SU-DHL-6 (cell line): Measurements from ENCODE around the gene PRELP.

Experiments
- H2AFZ ChIP-seq: fragments of 200-600 bp; sonication (generic); 2 replicates; pipeline ENCODE4 v1.6.1; 2014; ENCODE audit warnings: low read depth, mild to moderate bottlenecking, moderate library complexity, mixed read lengths, antibody characterized with exemption, low read length; ENCODE audit not compliant: severe bottlenecking
- H3F3A ChIP-seq: fragments of 200-600 bp; shearing (Covaris generic); 2 replicates; pipeline ENCODE4 v1.6.0; 2016; ENCODE audit warnings: antibody characterized with exemption, mild to moderate bottlenecking; ENCODE audit not compliant: insufficient read depth
- H3K27ac ChIP-seq: fragments of 200-600 bp; sonication (generic); 2 replicates; pipeline ENCODE4 v1.5.1; 2016; ENCODE audit warnings: low read depth, mild to moderate bottlenecking, low read length, moderate library complexity, mixed read lengths
- H3K27me3 ChIP-seq: fragments of 200-600 bp; sonication (generic), shearing (Covaris generic); 2 replicates; pipeline ENCODE4 v1.6.0; 2014; ENCODE audit warnings: mild to moderate bottlenecking, low read length
- H3K36me3 ChIP-seq: fragments of 200-600 bp; sonication (generic); 2 replicates; pipeline ENCODE4 v1.6.1; 2014; ENCODE audit warnings: mild to moderate bottlenecking, low read length, mixed read lengths
- H3K4me2 ChIP-seq: fragments of 300-600, 200-600 bp; shearing (Covaris generic), sonication (generic); 2 replicates; pipeline ENCODE4 v1.6.0; 2014; ENCODE audit warnings: low read length, low read depth, mild to moderate bottlenecking; ENCODE audit not compliant: poor library complexity, severe bottlenecking
- H3K4me3 ChIP-seq: fragments of 200-600 bp; sonication (generic); 2 replicates; pipeline ENCODE4 v1.5.1; 2014; ENCODE audit warnings: antibody characterized with exemption, low read length, mild to moderate bottlenecking, mixed read lengths; ENCODE audit not compliant: insufficient read depth, poor library complexity, severe bottlenecking
- H3K79me2 ChIP-seq: fragments of 200-600 bp; sonication (generic); 2 replicates; pipeline ENCODE4 v1.6.1; 2014; ENCODE audit warnings: mild to moderate bottlenecking, low read length, moderate library complexity; ENCODE audit not compliant: insufficient read depth
- H3K9ac ChIP-seq: fragments of 200-600 bp; sonication (generic); 2 replicates; pipeline ENCODE4 v1.7.0; 2014; ENCODE audit warnings: mild to moderate bottlenecking, low read length
- H3K9me2 ChIP-seq: fragments of 200-600 bp; sonication (generic); replicated peaks from 2 replicates; pipeline ENCODE4 v1.6.1; 2014; ENCODE audit warnings: low read length; ENCODE audit not compliant: insufficient read depth
- H3K9me3 ChIP-seq: fragments of 200-600 bp; sonication (generic); 2 replicates; pipeline ENCODE4 v1.6.1; 2014; ENCODE audit warnings: low read length, mixed read lengths; ENCODE audit not compliant: insufficient read depth
- H4K20me1 ChIP-seq: fragments of 200-600 bp; sonication (generic); 2 replicates; pipeline ENCODE4 v1.6.1; 2014; ENCODE audit warnings: low read depth, mild to moderate bottlenecking, antibody characterized with exemption, low read length, moderate library complexity, mixed read lengths
- EZH2phosphoT487 ChIP-seq: fragments of 200-600 bp; sonication (generic), shearing (Covaris generic); conservative IDR thresholded peaks from 2 replicates; pipeline ENCODE4 v1.6.1; 2018; ENCODE audit warnings: mild to moderate bottlenecking, antibody characterized with exemption, low read length, moderate library complexity, mixed read lengths
- TF ChIP-seq, protein P1 (sequence below): fragments of 200-600 bp; sonication (generic); IDR thresholded peaks from one replicate; pipeline ENCODE4 v1.5.1; 2017; ENCODE audit warnings: antibody characterized with exemption, mild to moderate bottlenecking, low read length, moderate library complexity; ENCODE audit not compliant: insufficient read depth, poor library complexity, severe bottlenecking

The PRELP gene

DNA sequence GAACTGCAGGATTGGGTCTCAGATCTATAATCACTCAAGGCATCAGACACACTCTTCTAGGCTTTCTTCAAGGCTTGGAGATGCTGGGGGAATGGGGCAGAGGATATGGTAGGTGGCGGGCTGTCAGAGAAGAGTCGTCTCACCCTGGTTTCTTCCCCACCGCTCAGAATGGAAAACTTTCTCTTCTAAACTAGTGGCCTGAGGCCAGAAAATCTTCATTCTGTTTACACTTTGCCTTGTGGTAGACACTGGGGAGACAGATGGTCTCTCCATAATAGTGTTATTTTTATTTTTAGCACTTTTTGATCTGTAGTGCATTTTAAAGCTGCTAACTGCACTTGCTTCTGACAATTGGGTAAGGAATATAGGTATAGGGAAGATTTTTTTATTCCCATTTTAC is 2.6 kb downstream of the PRELP start:
- Histone ChIP-seq H4K20me1 (no peaks in the 10 kb centered on the region), H3K4me3 (no peak overlapping the region), H3K27ac (no peak overlapping the region), H3K27me3 (no peaks in the 10 kb centered on the region), H3K9me2 (no peaks in the 10 kb centered on the region), H2AFZ (no peak overlapping the region), H3K79me2 (no peaks in the 10 kb centered on the region), H3K36me3 (no peaks in the 10 kb centered on the region), H3K9me3 (no peaks in the 10 kb centered on the region), H3K4me2 (no peak overlapping the region), H3K9ac (no peak overlapping the region), H3F3A (0 out of 2 replicates have a peak, but pooled peaks cover 4% of the 10 kb centered on the region)
- TF ChIP-seq, protein P1, sequence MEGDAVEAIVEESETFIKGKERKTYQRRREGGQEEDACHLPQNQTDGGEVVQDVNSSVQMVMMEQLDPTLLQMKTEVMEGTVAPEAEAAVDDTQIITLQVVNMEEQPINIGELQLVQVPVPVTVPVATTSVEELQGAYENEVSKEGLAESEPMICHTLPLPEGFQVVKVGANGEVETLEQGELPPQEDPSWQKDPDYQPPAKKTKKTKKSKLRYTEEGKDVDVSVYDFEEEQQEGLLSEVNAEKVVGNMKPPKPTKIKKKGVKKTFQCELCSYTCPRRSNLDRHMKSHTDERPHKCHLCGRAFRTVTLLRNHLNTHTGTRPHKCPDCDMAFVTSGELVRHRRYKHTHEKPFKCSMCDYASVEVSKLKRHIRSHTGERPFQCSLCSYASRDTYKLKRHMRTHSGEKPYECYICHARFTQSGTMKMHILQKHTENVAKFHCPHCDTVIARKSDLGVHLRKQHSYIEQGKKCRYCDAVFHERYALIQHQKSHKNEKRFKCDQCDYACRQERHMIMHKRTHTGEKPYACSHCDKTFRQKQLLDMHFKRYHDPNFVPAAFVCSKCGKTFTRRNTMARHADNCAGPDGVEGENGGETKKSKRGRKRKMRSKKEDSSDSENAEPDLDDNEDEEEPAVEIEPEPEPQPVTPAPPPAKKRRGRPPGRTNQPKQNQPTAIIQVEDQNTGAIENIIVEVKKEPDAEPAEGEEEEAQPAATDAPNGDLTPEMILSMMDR = no peak
- no peak for TF ChIP-seq EZH2phosphoT487

DNA sequence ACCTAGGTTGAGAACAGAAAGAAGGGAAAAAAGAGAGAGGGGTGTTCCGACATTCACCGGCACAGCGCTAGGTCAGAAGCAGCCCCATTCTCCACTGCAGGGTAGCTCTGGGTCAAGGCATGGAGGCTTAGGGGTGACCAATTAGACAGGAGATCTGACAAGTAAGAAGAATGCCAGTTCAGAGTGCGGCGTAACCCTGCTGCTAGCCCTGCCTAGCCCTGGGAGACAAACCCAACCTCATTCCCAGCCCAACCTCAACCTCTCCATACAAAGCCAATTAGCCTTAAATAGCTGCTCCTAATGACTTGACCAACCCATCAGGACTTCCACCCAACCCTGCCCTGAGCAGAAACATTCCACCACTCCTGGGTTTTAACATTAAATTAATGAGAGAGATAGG is 3.4 kb downstream of the PRELP start:
- Histone ChIP-seq H3K9me2 (no peaks in the 10 kb centered on the region), H4K20me1 (no peaks in the 10 kb centered on the region), H3K79me2 (no peaks in the 10 kb centered on the region), H3K9ac (no peak overlapping the region), H3K36me3 (no peaks in the 10 kb centered on the region), H3K27me3 (no peaks in the 10 kb centered on the region), H3K4me2 (no peak overlapping the region), H2AFZ (no peak overlapping the region), H3K27ac (no peak overlapping the region), H3K4me3 (no peak overlapping the region), H3F3A (0 out of 2 replicates have a peak, but pooled peaks cover 4% of the 10 kb centered on the region), H3K9me3 (no peaks in the 10 kb centered on the region)
- no peak for TF ChIP-seq EZH2phosphoT487
- TF ChIP-seq, protein P1 = no peak

DNA sequence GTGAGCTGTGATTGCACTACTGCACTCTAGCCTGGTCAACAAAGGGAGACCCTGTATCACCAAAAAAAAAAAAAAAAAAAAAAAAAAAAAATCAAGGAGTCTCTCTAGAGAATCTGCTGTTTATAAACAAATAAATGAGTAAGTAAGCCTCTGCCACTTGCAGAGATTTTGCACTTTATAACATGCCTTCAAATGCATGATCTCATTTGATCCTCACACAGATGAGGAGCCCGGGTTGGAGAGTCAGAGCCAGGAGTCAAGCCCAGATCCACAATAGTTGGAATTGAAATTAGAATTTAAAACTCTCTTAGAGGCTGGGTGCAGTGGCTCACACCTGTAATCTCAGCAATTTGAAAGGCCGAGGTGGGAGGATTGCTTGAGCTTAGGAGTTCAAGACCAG is 4.0 kb downstream of the PRELP start:
- Histone ChIP-seq H3K9ac (no peak overlapping the region), H3K79me2 (no peaks in the 10 kb centered on the region), H2AFZ (no peak overlapping the region), H3K27ac (no peak overlapping the region), H3K4me2 (no peak overlapping the region), H4K20me1 (no peaks in the 10 kb centered on the region), H3F3A (peaks cover 4% of the 10 kb centered on the region; the same call in 1 of the 2 replicates), H3K9me2 (no peaks in the 10 kb centered on the region), H3K36me3 (no peaks in the 10 kb centered on the region), H3K4me3 (no peak overlapping the region), H3K9me3 (no peaks in the 10 kb centered on the region), H3K27me3 (no peaks in the 10 kb centered on the region)
- TF ChIP-seq, protein P1 = no peak
- no peak for TF ChIP-seq EZH2phosphoT487
